HG02852 (cell line): ENCODE results near the gene KCNQ2.

Experiments
- ATAC-seq: cut with Tn5 transposase; IDR thresholded peaks from one replicate; pipeline ENCODE4 v1.9.1; 2021; ENCODE audit warnings: mild to moderate bottlenecking, moderate library complexity; ENCODE audit not compliant: unreplicated experiment

The KCNQ2 gene

GRCh38 chr20:63405102-63405730 lies 67.2 kb downstream of the KCNQ2 start:
- no peak for ATAC-seq

DNA sequence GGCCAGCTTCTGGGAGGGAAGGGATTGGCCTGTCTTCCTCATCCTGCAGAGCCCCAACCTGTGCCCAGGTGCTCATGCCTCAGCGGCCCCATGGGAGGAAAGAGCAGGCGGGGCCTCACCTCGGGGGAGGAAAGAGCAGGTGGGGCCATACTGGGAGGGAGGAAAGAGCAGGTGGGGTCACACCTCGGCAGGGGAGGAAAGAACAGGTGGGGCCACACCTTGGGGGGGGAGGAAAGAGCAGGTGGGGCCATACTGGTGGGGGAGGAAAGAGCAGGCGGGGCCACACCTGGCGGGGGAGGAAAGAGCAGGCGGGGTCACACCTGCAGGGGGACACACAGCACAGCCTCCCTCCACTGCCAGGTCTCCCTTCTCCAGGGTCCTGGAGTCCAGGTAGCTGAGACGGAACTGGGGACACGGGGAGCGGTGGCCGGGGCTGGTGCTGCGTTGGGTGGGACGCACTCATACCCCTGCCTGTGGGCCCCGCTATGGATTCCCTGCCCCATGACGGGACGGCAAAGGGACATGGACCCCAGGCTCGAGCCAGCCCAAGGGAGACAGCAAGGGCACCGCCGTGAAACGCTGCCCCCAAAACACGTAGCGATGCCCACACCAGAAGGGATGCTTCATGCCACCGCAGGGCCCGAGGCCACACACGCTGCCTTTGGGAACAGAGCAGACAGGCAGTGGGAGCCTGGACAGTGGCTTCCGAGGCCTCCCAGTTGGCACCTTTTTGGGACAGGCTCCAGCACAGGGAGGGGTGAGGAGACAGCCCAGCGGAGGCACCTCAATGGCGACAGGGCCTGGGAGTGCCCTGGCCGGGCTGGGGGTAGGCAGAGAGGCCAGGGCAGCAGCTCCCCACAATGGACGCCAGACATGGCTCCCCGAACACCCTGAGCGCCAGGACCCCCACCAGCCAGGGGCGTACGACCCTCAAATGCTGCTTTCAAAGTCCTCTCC lies 68.0 kb downstream of the KCNQ2 start:
- ATAC-seq, result no peak

DNA sequence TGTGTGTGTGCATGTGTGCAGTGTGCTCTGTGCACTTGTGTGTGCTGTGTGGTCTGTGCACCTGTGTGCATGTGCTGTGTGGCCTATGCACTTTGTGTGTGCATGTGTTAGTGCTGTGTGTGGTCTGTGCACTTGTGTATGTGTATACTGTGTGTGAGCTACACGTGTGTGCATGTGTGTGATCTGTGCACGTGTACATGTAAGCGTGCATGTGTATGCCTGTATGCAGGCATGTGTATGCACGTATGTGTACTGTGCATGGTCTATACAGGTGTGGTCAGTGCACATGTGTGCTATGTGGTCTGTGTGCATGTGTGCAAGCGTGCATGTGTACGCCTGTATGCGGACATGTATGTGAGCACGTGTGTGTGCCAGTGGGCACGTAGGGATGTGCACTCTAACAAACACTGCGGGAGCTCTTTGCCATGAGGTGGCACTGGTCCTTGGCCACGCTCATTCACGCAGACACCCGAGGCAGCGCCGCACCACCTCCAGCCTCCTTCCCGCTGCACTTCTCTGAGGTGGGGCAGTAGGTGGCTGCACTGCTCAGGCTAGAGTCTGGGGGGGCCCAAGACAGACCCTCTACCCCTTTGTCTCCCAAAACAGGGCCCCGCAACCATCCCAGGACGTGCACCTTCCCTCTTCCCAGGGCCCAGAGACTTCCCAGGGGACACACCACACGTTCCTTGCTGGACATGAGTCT lies 68.9 kb downstream of the KCNQ2 start:
- no peak for ATAC-seq

DNA sequence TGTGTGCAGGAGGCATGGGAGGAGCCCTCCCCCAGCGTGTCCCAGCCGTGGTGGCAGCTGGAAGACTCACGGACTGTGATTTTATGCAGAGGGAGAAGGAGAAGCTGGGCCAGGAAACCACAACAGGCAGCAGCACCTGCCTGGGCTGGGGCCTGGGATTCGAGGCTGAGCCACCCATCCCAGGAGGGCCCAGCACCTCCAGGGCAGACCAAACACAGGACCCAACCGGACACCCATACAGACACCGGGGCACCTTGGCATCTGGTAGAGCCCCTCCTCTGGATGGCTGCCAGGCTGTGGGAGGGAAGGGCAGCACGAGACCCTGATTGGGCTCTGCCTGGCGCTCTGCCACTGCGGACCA lies 69.6 kb downstream of the KCNQ2 start:
- no peak for ATAC-seq

DNA sequence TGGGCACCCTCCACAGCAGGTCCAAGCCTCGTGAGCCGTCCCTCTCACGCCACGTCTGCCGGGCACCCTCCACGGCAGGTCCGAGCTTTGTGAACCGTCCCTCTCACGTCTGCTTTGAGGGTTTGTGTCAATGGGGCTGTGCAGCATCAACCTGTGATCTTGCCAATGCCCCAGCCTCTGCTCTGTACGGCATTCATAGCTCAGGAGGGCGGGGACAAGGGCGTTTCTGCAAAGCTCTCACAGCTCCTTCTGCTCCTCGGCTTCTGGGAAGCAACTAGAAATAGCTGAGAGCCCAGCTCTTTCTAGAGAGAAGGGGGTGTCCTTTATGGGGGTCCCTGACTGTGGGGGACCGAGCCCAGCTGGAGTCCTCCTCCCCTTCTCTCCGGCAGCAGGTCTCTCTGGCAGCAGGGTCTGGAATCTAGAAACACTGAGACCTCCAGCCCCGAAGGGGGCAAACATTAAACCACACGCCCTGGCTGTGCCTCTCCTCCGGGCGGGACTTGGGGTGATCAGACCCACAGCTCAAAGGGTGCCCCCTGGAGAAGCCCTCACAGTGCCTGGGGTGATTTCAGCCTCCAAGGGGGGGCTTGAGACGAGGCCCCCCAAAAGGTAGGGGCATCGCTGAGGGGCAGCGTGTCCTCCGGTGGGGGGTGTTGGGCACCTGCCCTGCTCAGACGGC lies 70.1 kb downstream of the KCNQ2 start:
- no peak for ATAC-seq

- no peak for ATAC-seq
These were observed 70.9 kb downstream of the KCNQ2 start for GRCh38 chr20:63401384-63402110.

GRCh38 chr20:63400486-63401210 lies 71.8 kb downstream of the KCNQ2 start:
- ATAC-seq, result no peak

DNA sequence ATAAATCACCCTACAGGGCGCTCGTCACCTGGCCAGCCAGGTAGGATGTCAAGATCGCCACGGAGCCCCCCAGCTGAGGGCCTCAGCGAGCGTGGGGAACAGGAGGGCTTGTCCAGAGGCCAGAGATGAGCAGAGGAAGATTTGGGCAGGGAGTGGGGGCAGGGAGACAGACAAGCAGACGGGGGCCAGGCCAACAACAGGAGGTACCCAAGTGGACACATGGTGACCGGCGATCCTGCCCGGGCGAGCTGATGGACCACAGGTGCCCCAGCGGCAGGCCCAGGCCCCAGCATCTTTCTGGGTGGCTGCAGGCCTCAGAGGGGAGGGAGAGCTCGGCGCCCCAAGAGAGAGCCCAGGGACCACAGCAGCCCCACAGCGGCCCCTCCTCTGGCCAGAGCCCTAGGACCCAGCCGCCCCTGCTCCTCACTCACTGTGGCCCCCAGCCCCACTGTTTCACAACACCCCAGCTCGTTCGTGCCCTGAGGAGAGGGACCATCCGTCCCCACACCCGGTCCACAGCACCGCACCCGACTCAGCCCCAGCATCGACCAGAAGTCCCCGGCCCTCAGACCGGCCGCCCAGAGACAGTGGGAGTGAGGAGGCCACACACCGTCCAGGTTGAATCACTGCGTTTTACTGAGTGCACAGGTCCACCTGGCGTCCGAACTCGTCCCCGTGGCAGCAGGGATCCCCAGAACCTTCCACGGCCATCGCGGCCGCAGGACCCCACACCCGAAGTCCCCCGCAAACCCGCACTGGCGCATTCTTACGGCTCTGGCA lies 72.7 kb downstream of the KCNQ2 start:
- ATAC-seq, result no peak

GRCh38 chr20:63398744-63399514 lies 73.5 kb downstream of the KCNQ2 start:
- no peak for ATAC-seq

- ATAC-seq, result no peak
These were observed 74.5 kb downstream of the KCNQ2 start for GRCh38 chr20:63397946-63398450.

DNA sequence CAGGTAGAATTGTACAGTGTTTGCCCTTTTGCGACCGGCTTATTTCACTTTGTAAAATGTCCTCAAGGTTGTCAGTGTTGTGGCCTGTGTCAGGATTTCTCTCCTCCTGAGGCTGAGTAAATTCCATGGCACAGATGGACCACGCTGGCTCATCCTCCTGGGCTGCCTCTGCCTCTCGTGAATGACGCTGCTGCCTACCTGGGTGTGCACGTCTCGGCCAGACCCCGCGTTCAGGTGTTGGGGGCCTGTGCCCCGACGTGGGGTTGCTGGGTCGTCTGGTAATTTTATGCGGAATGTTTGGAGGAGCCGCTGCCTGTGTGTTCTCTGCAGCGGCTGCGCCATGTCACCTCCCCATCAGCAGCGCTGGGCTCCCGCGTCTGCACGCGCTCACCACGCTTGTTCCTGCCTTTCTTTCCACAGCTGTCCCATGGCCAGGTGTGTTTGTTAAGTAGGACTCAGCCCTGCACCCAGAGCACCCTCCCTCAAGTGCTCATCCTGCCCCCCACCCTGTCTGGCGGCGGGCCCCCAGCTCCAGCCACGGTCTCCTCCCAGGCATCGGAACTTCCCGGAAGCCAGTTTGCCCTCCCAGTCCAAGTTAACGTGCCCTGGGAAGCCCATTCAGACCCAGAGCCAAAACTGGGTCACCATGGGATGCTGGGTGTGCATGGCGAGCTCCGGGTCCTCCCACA lies 75.2 kb downstream of the KCNQ2 start:
- no peak for ATAC-seq

DNA sequence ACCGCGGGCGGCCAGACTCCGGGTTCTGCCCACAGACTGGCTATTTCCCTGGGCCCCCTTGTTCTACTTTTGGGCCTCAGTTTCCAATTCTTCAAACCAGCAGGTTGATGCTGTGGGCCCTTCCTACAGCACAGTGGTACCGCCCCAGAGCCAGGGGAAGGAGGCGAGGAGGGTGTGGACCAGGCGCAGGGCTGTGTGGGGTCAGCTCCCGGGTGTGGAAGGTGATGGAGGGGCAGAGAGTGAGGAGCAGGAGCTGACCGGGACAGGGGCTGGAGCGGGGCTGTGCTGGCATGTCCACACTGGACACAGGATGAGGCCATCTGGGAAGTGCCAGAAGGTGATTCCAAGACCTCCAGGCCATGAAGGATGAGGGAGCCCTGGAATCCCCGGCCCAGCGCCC lies 76.2 kb downstream of the KCNQ2 start:
- no peak for ATAC-seq

DNA sequence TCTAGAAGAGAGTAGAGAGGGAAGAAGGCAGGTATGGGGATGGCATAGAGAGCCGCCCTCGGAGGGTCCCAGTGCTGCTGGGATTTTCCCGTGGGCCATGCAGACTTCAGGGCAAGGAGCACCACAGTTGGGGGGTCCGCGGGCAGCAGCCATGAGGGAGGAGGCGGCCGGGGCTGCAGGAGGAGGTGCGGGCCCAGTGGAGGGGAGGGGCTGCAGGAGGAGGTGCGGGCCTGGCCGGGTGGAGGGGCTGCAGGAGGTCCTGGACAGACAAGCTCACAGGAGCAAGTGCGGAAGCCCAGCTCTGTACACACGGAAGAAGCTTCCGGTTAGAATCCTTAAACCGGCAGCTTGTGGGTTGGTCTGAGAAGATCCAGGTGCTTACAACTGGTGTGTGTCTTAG lies 76.7 kb downstream of the KCNQ2 start:
- no peak for ATAC-seq

GRCh38 chr20:63394920-63395455 lies 77.5 kb downstream of the KCNQ2 start:
- no peak for ATAC-seq

- ATAC-seq, result no peak
These were observed 78.2 kb downstream of the KCNQ2 start for GRCh38 chr20:63394069-63394919.

GRCh38 chr20:63393566-63393965 lies 78.9 kb downstream of the KCNQ2 start:
- ATAC-seq, result no peak
